Measurements from ENCODE around the gene TACO1. TPM values are rescaled to one million over a fixed set of nuclear protein-coding genes. Genes with fewer than 3 reads are reported as not detected.

Gene TACO1
- total RNA-seq, 1 donor from 2014 or later = 24.4 TPM

DNA sequence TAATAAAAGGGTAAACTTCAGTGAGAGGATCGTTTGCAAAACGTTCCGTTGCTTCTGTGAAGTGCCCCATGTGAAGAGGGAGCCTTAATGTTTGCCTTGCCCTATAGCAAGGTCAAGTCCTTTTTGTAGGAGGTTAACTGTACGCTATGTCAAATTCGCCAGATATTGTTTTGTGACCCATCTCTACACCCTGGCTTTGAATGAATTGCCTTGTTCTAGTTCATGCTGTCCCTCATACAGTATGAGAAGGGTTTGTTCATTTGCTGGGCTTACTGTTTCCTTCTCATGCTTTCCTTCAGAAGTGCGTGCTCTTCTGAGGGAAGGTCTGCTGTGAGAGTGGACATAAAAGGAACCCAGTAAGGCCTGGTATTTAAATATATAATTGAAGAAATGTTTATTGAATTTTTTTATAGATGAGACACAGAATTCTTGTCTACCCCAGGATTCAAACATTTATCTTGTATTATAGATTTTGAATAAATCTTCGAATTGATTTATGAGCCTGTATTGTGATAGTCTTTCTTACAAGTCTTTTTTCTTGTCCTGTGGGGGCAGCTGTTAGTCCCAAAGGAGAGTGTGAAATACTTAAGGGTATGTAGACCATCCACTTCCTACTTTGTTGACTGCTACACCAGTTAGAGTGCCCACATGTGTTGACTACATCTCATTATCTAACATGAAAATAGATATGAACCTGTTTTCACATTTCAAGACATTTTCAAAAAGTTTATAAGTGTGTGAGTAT, 23.3 kb downstream of the TACO1 start:
- peaks cover 28% of the 10 kb centered on the region for H3K4me1 Mint-ChIP-seq
- no peaks in the 10 kb centered on the region for H3K27me3 Mint-ChIP-seq (ENCODE audit: low read depth)
- H3K9me3 Mint-ChIP-seq = no peaks in the 10 kb centered on the region
- H3K36me3 Mint-ChIP-seq (ENCODE audit: low read depth) = no peaks in the 10 kb centered on the region
- H3K27ac Mint-ChIP-seq (ENCODE audit: unreplicated experiment) = peak overlapping the region; percentile 24
- DNase-seq (ENCODE audit: low read depth, low spot score) = no peak
- H3K4me3 Mint-ChIP-seq = peak overlapping the region; percentile 99
- TF ChIP-seq, protein P1, sequence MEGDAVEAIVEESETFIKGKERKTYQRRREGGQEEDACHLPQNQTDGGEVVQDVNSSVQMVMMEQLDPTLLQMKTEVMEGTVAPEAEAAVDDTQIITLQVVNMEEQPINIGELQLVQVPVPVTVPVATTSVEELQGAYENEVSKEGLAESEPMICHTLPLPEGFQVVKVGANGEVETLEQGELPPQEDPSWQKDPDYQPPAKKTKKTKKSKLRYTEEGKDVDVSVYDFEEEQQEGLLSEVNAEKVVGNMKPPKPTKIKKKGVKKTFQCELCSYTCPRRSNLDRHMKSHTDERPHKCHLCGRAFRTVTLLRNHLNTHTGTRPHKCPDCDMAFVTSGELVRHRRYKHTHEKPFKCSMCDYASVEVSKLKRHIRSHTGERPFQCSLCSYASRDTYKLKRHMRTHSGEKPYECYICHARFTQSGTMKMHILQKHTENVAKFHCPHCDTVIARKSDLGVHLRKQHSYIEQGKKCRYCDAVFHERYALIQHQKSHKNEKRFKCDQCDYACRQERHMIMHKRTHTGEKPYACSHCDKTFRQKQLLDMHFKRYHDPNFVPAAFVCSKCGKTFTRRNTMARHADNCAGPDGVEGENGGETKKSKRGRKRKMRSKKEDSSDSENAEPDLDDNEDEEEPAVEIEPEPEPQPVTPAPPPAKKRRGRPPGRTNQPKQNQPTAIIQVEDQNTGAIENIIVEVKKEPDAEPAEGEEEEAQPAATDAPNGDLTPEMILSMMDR (conservative IDR thresholded peaks at IDR 0.05) = no peak

DNA sequence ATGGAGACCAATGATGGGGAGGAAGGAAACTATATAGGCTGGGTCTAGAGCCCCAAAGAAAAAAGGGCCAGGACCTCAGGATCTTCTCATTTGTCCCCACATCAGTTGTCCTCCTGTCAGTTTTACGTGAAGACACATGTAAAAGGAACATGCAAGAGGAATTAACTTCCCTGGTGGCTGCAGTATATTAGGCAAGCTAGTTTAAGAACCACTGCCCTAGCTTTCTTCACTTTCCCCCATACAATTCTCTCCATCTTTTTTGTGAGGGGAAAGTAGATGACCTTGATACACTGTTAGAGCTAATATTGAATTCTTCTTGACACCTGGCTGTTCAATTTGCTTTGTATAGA, 23.8 kb downstream of the TACO1 start:
- TF ChIP-seq, protein P1 (conservative IDR thresholded peaks at IDR 0.05) = no peak
- Mint-ChIP-seq H3K27ac (ENCODE audit: unreplicated experiment) (no peak overlapping the region), H3K9me3 (no peaks in the 10 kb centered on the region), H3K4me1 (peaks cover 28% of the 10 kb centered on the region), H3K4me3 (peak overlapping the region; percentile 99), H3K27me3 (ENCODE audit: low read depth) (no peaks in the 10 kb centered on the region), H3K36me3 (ENCODE audit: low read depth) (no peaks in the 10 kb centered on the region)
- no peak for DNase-seq (ENCODE audit: low read depth, low spot score)

DNA sequence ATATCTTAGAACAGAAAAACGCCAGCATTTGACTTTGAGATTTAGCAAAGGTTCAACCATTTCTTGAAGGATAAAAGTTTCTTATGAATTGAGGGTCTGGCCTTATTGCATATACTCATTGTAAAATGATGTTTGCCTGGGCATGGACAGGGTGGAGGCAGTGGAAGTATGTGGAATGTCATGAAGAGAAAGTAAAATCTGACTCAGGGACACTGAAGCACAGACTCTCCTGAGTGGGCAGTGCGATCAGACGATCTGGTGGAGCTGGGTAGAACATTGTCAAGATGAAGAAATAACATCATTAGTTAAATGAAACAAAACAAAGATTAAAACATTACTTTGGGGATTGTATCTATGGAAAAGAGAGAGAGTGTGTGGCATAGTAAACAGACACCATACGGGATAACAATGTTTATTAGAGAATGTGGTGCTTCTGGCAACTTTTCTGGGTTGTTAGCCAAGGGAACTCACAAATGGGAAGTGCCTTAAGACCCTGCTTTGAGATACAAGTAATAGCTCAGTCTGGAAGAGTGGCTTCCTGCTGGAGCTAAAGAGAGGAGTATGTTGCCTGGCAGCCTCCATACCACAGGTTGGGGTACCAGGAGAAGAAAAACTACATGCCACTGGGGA, 26.0 kb downstream of the TACO1 start:
- Mint-ChIP-seq H3K4me3 (peak overlapping the region; percentile 18), H3K9me3 (no peaks in the 10 kb centered on the region), H3K36me3 (ENCODE audit: low read depth) (no peaks in the 10 kb centered on the region), H3K27me3 (ENCODE audit: low read depth) (no peaks in the 10 kb centered on the region), H3K4me1 (peaks cover 21% of the 10 kb centered on the region), H3K27ac (ENCODE audit: unreplicated experiment) (no peak overlapping the region)
- no peak for DNase-seq (ENCODE audit: low read depth, low spot score)
- TF ChIP-seq, protein P1 (conservative IDR thresholded peaks at IDR 0.05) = no peak

DNA sequence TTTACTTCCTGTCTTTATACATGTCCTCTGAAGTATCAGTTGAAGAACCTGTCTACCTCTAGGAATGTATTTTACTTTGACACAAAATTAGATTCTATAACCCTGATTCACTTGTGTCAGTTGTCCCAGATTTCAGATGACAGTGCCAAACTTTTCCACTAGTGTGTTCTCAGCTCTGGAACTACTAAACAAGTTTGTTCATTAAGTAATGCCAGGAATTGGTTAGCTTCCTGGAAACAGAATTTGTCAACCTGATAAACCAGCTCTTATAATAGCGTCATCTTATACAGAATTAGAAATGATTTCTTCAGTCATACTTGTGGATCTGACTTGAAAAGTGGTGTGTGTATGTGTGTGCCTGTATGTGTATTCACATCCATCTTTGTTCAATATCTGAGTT, 28.9 kb downstream of the TACO1 start:
- no peak overlapping the region for H3K27ac Mint-ChIP-seq (ENCODE audit: unreplicated experiment)
- TF ChIP-seq, protein P1 (conservative IDR thresholded peaks at IDR 0.05) = no peak

DNA sequence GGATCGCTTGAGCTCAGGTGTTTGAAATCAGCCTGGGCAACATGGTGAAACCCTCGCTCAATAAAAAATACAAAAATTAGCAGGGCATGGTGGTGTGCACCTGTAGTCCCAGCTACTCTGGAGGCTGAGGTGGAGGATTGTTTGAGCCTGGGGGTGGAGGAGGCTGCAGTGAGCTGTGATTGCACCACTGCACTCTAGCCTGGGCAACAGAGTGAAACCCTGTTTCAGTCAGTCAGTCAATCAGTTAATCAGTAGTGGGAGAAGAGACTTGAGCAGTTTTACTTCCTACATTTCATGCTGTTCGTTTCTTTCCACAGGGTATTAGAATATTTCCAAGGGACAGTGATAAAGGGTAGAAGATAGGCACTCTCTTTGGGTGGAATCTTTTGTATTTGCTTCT, 30.4 kb downstream of the TACO1 start:
- Mint-ChIP-seq H3K27me3 (ENCODE audit: low read depth) (no peaks in the 10 kb centered on the region), H3K4me3 (no peak overlapping the region), H3K4me1 (peaks cover 16% of the 10 kb centered on the region), H3K36me3 (ENCODE audit: low read depth) (peaks cover 2% of the 10 kb centered on the region), H3K27ac (ENCODE audit: unreplicated experiment) (no peak overlapping the region), H3K9me3 (no peaks in the 10 kb centered on the region)
- TF ChIP-seq, protein P1 (conservative IDR thresholded peaks at IDR 0.05) = no peak
- DNase-seq (ENCODE audit: low read depth, low spot score) = no peak

More for the DNA sequence above, 28.9 kb downstream of the TACO1 start:
- Mint-ChIP-seq H3K27me3 (ENCODE audit: low read depth) (no peaks in the 10 kb centered on the region), H3K4me1 (peaks cover 18% of the 10 kb centered on the region), H3K9me3 (no peaks in the 10 kb centered on the region), H3K36me3 (ENCODE audit: low read depth) (peaks cover 2% of the 10 kb centered on the region), H3K4me3 (no peak overlapping the region)
- DNase-seq (ENCODE audit: low read depth, low spot score) = no peak

Data from neural crest cell (in vitro differentiated cells).